Measurements from ENCODE around the gene MARCHF2.
"Not testable (repeated sequence)": the region's sequence is repeated elsewhere in the genome, so short reads cannot be mapped to it uniquely, and the experiment has no call there.

DNA sequence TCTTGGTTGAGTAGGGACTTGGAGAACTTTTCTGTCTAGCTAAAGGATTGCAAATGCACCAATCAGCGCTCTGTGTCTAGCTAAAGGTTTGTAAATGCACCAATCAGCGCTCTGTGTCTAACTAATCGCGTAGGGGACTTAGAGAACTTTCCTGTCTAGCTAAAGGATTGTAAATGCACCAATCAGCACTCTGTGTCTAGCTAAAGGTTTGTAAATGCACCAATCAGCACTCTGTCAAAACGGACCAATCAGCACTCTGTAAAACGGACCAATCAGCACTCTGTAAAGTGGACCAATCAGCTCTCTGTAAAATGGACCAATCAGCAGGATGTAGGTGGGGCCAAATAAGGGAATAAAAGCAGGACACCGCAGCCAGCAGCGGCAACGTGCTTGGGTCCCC lies 26.7 kb upstream of the MARCHF2 start:
- TF ChIP-seq POLR2A (IDR thresholded peaks at IDR 0.05); POLR2AphosphoS5 (IDR thresholded peaks at IDR 0.05; ENCODE audit: insufficient read depth in 1 of 2, low read depth in 1 of 2): not testable (repeated sequence)

All from vagina (tissue), 2 donors.